MCF 10A (cell line): ENCODE measurements around the gene SNX2. TPM values are rescaled to one million over a fixed set of nuclear protein-coding genes. Genes with fewer than 3 reads are reported as not detected.

Experiments used
- BruUV-seq: library from RNA; stranded (reverse); fragments of 400-500 nt; replicated peaks from 2 replicates; lab custom pipeline; 2021; lab: Mats Ljungman, UMichigan
- CTCF ChIA-PET: fragments of 300-600 bp; sonication (Branson Sonifier 250); formaldehyde crosslinking; extraction: SDS; loops from one replicate; lab custom pipeline; 2021; ENCODE audit warnings: antibody characterized with exemption, inconsistent platforms; lab: Yijun Ruan, JAX
- POLR2A ChIA-PET: fragments of 300-600, 350-650 bp; sonication (Branson Sonifier 250); formaldehyde crosslinking; extraction: SDS; loops from one replicate; lab custom pipeline; 2020; ENCODE audit warnings: antibody characterized with exemption, inconsistent platforms; lab: Yijun Ruan, JAX
- DNase-seq: peaks from one replicate; pipeline ENCODE4 v3.0.0-alpha.2; 2018; ENCODE audit not compliant: unreplicated experiment
- H3K27ac Mint-ChIP-seq: one replicate; pipeline ENCODE4 v1.8.0; 2022; ENCODE audit warnings: mild to moderate bottlenecking, low read depth, mixed read lengths; ENCODE audit not compliant: unreplicated experiment
- H3K27me3 Mint-ChIP-seq: one replicate; pipeline ENCODE4 v1.8.0; 2022; ENCODE audit warnings: mixed read lengths; ENCODE audit not compliant: insufficient read depth, unreplicated experiment
- H3K36me3 Mint-ChIP-seq: one replicate; pipeline ENCODE4 v1.8.0; 2022; ENCODE audit warnings: mild to moderate bottlenecking, moderate library complexity, mixed read lengths; ENCODE audit not compliant: insufficient read depth, unreplicated experiment
- H3K4me1 Mint-ChIP-seq: one replicate; pipeline ENCODE4 v1.8.0; 2022; ENCODE audit warnings: mixed read lengths; ENCODE audit not compliant: insufficient read depth, unreplicated experiment
- H3K4me3 Mint-ChIP-seq: one replicate; pipeline ENCODE4 v1.8.0; 2022; ENCODE audit warnings: mild to moderate bottlenecking, moderate library complexity, mixed read lengths; ENCODE audit not compliant: unreplicated experiment
- H3K9me3 Mint-ChIP-seq: one replicate; pipeline ENCODE4 v1.8.0; 2022; ENCODE audit warnings: mixed read lengths; ENCODE audit not compliant: unreplicated experiment
- intact Hi-C: fragments of 100-400 bp; cut with micrococcal nuclease; formaldehyde crosslinking; loops from 2 replicates; pipeline ENCODE4 v1.14.1; 2022
- total RNA-seq: library from RNA; stranded (reverse); gene quantifications from 2 replicates; pipeline ENCODE4 v1.2.3, GENCODE V29; 2022
- TF ChIP-seq, protein P1 (sequence below): fragments of 200-600 bp; IDR thresholded peaks from one replicate; pipeline ENCODE4 v1.8.0; 2022; ENCODE audit warnings: antibody characterized with exemption, mild to moderate bottlenecking; ENCODE audit not compliant: unreplicated experiment

SNX2 gene
- total RNA-seq, 1 experiment from 2014 or later: 120 TPM

DNA sequence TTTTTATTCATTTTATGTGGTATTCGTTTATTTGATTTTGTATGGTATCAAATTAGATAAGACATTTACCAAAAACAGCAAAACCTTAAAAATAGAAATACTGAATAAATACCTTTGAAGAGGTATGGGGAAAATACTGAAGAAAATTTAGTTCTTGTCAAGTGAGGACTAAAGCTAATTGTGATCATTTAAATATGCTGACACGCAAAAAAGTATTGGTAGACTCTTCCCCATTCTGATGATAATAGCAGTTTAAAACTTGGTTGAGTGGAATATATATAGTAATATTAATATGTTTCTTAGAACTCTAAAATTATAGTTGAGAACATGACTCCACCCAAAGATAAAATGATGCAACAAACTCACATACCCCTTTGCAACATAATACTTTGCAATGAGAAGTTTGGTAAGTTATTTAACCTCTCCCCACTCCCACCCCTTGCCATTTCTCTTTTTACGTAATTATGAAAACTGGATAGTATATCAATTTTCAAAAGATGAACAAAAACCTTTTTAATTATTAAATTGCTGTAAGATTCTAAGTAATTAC lies 40.4 kb downstream of the SNX2 start:
- BruUV-seq: no TSS peak
- intact Hi-C loops: no loop called here
- no peak for DNase-seq
- Mint-ChIP-seq H3K9me3 (no peaks in the 10 kb centered on the region), H3K36me3 (peaks cover 30% of the 10 kb centered on the region), H3K27ac (no peak overlapping the region), H3K27me3 (no peaks in the 10 kb centered on the region), H3K4me3 (no peak overlapping the region), H3K4me1 (no peaks in the 10 kb centered on the region)
- CTCF ChIA-PET: interaction anchor here (0.6 to 0.9 kb wide), 2 partner anchors 414 to 532 kb away, joined by 3 read pairs; no protein-coding TSS in a partner anchor
- POLR2A ChIA-PET: interaction anchor here (0.5 to 0.8 kb wide), 4 partner anchors 11 to 342 kb away, joined by 3 to 4 read pairs (median 3); no protein-coding TSS in a partner anchor
- TF ChIP-seq, protein P1, sequence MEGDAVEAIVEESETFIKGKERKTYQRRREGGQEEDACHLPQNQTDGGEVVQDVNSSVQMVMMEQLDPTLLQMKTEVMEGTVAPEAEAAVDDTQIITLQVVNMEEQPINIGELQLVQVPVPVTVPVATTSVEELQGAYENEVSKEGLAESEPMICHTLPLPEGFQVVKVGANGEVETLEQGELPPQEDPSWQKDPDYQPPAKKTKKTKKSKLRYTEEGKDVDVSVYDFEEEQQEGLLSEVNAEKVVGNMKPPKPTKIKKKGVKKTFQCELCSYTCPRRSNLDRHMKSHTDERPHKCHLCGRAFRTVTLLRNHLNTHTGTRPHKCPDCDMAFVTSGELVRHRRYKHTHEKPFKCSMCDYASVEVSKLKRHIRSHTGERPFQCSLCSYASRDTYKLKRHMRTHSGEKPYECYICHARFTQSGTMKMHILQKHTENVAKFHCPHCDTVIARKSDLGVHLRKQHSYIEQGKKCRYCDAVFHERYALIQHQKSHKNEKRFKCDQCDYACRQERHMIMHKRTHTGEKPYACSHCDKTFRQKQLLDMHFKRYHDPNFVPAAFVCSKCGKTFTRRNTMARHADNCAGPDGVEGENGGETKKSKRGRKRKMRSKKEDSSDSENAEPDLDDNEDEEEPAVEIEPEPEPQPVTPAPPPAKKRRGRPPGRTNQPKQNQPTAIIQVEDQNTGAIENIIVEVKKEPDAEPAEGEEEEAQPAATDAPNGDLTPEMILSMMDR: no peak

DNA sequence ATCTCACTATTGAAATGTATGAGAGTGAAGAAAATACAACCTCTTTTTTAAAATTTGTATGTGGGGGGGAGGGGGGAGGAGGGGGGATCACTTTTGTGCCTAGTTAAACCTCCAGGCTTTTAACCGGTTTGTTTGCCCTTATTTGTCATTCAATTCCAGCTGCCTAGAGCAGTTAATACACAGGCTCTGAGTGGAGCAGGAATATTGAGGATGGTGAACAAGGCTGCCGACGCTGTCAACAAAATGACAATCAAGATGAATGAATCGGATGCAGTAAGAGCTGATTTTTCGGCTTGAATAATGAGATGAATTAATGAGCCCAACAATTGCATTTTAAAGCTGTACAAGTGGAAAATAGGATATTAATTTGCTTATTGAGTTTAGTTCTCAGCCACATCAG lies 41.9 kb downstream of the SNX2 start:
- POLR2A ChIA-PET: interaction anchor here (1.7 kb wide), 1 partner anchor 7 kb away, joined by 3 read pairs; no protein-coding TSS in a partner anchor
- Mint-ChIP-seq H3K4me3 (no peak overlapping the region), H3K27ac (no peak overlapping the region)

DNA sequence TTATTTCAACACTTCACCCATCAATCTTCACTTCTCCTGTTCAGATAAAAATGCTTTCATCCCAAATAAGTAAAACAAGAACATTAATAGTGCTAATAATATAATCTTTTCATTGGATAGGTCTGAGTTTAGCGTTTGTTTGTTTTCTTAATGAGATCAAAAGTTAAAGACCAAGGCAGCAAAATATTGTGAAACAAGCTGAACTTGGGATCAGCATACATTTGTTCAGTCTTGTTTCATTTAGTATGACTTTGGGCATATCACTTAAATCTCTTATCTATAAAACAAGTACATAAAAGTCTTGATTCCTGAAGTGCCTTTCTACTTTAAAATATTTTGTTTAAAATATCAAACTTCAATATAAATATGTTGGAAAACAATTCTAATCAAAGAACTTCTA lies 57.1 kb downstream of the SNX2 start:
- no TSS peak for BruUV-seq
- Mint-ChIP-seq H3K27ac (no peak overlapping the region), H3K27me3 (no peaks in the 10 kb centered on the region), H3K4me1 (no peaks in the 10 kb centered on the region), H3K4me3 (no peak overlapping the region), H3K9me3 (no peaks in the 10 kb centered on the region), H3K36me3 (peaks cover 30% of the 10 kb centered on the region)
- intact Hi-C loops: no loop called here
- TF ChIP-seq, protein P1: no peak
- CTCF ChIA-PET: no interaction called here
- POLR2A ChIA-PET: interaction anchor here (6.5 kb wide), 1 partner anchor 13 kb away, joined by 35 read pairs; the partner anchor contains the start of gene SNX24
- no peak for DNase-seq

More for the DNA sequence above, 41.9 kb downstream of the SNX2 start:
- intact Hi-C loops: no loop called here
- peaks cover 41% of the 10 kb centered on the region for H3K36me3 Mint-ChIP-seq
- H3K27me3 Mint-ChIP-seq: no peaks in the 10 kb centered on the region
- TF ChIP-seq, protein P1: no peak
- no peaks in the 10 kb centered on the region for H3K4me1 Mint-ChIP-seq
- CTCF ChIA-PET: interaction anchor here (1.0 to 1.4 kb wide), 4 partner anchors 18 to 772 kb away, joined by 3 to 5 read pairs (median 4); no protein-coding TSS in a partner anchor
- no TSS peak for BruUV-seq
- no peak for DNase-seq
- no peaks in the 10 kb centered on the region for H3K9me3 Mint-ChIP-seq

DNA sequence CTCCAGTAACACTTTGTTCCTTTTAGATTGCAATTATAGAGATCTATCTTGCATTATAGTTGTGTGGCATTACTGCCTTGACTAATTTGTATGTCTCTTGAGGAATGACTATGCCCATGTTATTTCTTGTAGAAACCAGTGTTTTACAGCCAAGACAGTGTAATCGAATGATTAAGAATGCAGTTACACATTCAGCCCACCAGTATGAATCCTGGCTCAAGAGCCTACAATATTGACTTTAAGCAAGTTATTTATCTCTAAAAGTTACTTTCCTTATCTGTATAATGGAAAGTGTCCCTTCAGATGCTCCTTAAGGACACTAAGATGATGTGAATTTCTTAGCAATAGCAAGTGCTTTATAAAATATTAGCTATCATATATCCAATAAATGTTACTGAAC lies 60.8 kb downstream of the SNX2 start:
- H3K27ac Mint-ChIP-seq: no peak overlapping the region
- intact Hi-C loops: no loop called here
- TF ChIP-seq, protein P1: no peak
- no peak overlapping the region for H3K4me3 Mint-ChIP-seq
- no peaks in the 10 kb centered on the region for H3K36me3 Mint-ChIP-seq
- H3K9me3 Mint-ChIP-seq: no peaks in the 10 kb centered on the region
- no peaks in the 10 kb centered on the region for H3K4me1 Mint-ChIP-seq
- CTCF ChIA-PET: no interaction called here
- BruUV-seq: no TSS peak
- POLR2A ChIA-PET: no interaction called here
- no peak for DNase-seq
- H3K27me3 Mint-ChIP-seq: no peaks in the 10 kb centered on the region
